GM23338 (cell line): ENCODE results near the gene SERGEF. TPM values are rescaled to one million over a fixed set of nuclear protein-coding genes. Genes with fewer than 3 reads are reported as not detected.

Source experiments
- ATAC-seq: fragments of 200-7000 bp; cut with Tn5 transposase; 3 replicates; pipeline ENCODE4 v1.9.1; 2020
- DNase-seq: peaks from one replicate; pipeline ENCODE4 v3.0.0-alpha.2; 2015; ENCODE audit warnings: low spot score
- H2AFZ ChIP-seq: fragments of 200-600 bp; sonication (generic); 2 replicates; pipeline ENCODE4 v1.8.0; 2016; ENCODE audit warnings: antibody characterized with exemption, mild to moderate bottlenecking, moderate library complexity
- H3F3A ChIP-seq: fragments of 200-600 bp; sonication (generic); replicated peaks from 2 replicates; pipeline ENCODE4 v1.8.0; 2017; ENCODE audit warnings: antibody characterized with exemption, mixed run types, low read depth
- H3K27ac ChIP-seq: fragments of 200-600 bp; sonication (generic); 2 replicates; pipeline ENCODE4 v1.6.1; 2016; ENCODE audit warnings: low read depth
- H3K27me3 ChIP-seq: fragments of 200-600 bp; sonication (generic); 2 replicates; pipeline ENCODE4 v1.8.0; 2016; ENCODE audit warnings: mild to moderate bottlenecking, mixed run types, moderate library complexity; ENCODE audit not compliant: insufficient read depth
- H3K36me3 ChIP-seq: fragments of 200-600 bp; sonication (generic); 2 replicates; pipeline ENCODE4 v1.8.0; 2016; ENCODE audit warnings: mild to moderate bottlenecking; ENCODE audit not compliant: insufficient read depth
- H3K4me1 ChIP-seq: fragments of 200-600 bp; sonication (generic); 2 replicates; pipeline ENCODE4 v1.8.0; 2016; ENCODE audit warnings: mild to moderate bottlenecking, moderate library complexity; ENCODE audit not compliant: insufficient read depth
- H3K4me2 ChIP-seq: fragments of 200-600 bp; sonication (generic); 2 replicates; pipeline ENCODE4 v1.7.1; 2017; ENCODE audit warnings: mixed run types
- H3K4me3 ChIP-seq: fragments of 200-600 bp; sonication (generic); 2 replicates; pipeline ENCODE4 v1.6.1; 2016; ENCODE audit warnings: mixed run types
- H3K79me2 ChIP-seq: fragments of 200-600 bp; sonication (generic); replicated peaks from 2 replicates; pipeline ENCODE4 v1.8.0; 2017; ENCODE audit warnings: mild to moderate bottlenecking; ENCODE audit not compliant: insufficient read depth
- H3K9me2 ChIP-seq: fragments of 200-600 bp; sonication (generic); 2 replicates; pipeline ENCODE4 v1.8.0; 2017; ENCODE audit not compliant: insufficient read depth
- H4K20me1 ChIP-seq: fragments of 200-600 bp; sonication (generic); replicated peaks from 2 replicates; pipeline ENCODE4 v1.8.0; 2017; ENCODE audit warnings: mild to moderate bottlenecking; ENCODE audit not compliant: insufficient read depth
- H3K27ac Mint-ChIP-seq: 2 replicates; pipeline ENCODE4 v1.8.0; 2020; ENCODE audit warnings: inconsistent platforms, mild to moderate bottlenecking, moderate library complexity, mixed read lengths
- H3K27me3 Mint-ChIP-seq: 3 replicates; pipeline ENCODE4 v1.8.0; 2022; ENCODE audit warnings: low read depth, mild to moderate bottlenecking, moderate library complexity, mixed read lengths, inconsistent platforms; ENCODE audit not compliant: insufficient read depth, poor library complexity
- H3K36me3 Mint-ChIP-seq: 3 replicates; pipeline ENCODE4 v1.8.0; 2021; ENCODE audit warnings: low read depth, mild to moderate bottlenecking, inconsistent platforms, moderate library complexity, mixed read lengths
- H3K4me1 Mint-ChIP-seq: 3 replicates; pipeline ENCODE4 v1.8.0; 2020; ENCODE audit warnings: mild to moderate bottlenecking, inconsistent platforms, mixed read lengths
- H3K4me3 Mint-ChIP-seq: 3 replicates; pipeline ENCODE4 v1.8.0; 2021; ENCODE audit warnings: moderate library complexity, mild to moderate bottlenecking, inconsistent platforms, mixed read lengths
- H3K9me3 Mint-ChIP-seq: 3 replicates; pipeline ENCODE4 v1.8.0; 2020; ENCODE audit warnings: moderate library complexity, mild to moderate bottlenecking, inconsistent platforms, mixed read lengths
- CREB1 ChIP-seq: fragments of 250-450 bp; sonication (Bioruptor Pico); IDR thresholded peaks from 2 replicates; pipeline ENCODE4 v1.5.0; 2020; ENCODE audit warnings: low read depth, mild to moderate bottlenecking, moderate library complexity
- ETS1 ChIP-seq: IDR thresholded peaks from 2 replicates; pipeline ENCODE4 v1.6.1; 2016; ENCODE audit warnings: antibody characterized with exemption
- EZH2 ChIP-seq: fragments of 200-600 bp; sonication (generic); IDR thresholded peaks from one replicate; pipeline ENCODE4 v1.8.0; 2017; ENCODE audit warnings: antibody characterized with exemption, mild to moderate bottlenecking, low read depth; ENCODE audit not compliant: unreplicated experiment
- EZH2phosphoT487 ChIP-seq: fragments of 200-600 bp; sonication (generic); IDR thresholded peaks from one replicate; pipeline ENCODE4 v1.8.1; 2018; ENCODE audit warnings: antibody characterized with exemption; ENCODE audit not compliant: unreplicated experiment
- JUNB ChIP-seq: IDR thresholded peaks from one replicate; pipeline ENCODE4 v1.6.1; 2016; ENCODE audit warnings: antibody characterized with exemption; ENCODE audit not compliant: unreplicated experiment
- STAT1 ChIP-seq: IDR thresholded peaks from one replicate; pipeline ENCODE4 v1.6.1; 2016; ENCODE audit warnings: antibody characterized with exemption; ENCODE audit not compliant: unreplicated experiment
- ZNF114 ChIP-seq: fragments of 250-450 bp; sonication (Bioruptor Pico); IDR thresholded peaks from 2 replicates; pipeline ENCODE4 v1.5.0; 2020; ENCODE audit warnings: mild to moderate bottlenecking, moderate library complexity
- ZNF462 ChIP-seq: fragments of 250-450 bp; sonication (Bioruptor Pico); IDR thresholded peaks from 2 replicates; pipeline ENCODE4 v1.5.0; 2020; ENCODE audit warnings: mild to moderate bottlenecking, moderate library complexity
- polyA plus RNA-seq: library from polyadenylated mRNA; unstranded; fragments of >200 nt; fragmentation: Nextera tagmentation; extraction: Ambion mirVana; gene quantifications from 2 replicates; pipeline ENCODE4 v1.2.1, GENCODE V29; 2016
- total RNA-seq: library from RNA; depleted of rRNA; stranded (reverse); fragments of >200 nt; shearing (Covaris generic); gene quantifications from 2 replicates; pipeline ENCODE4 v1.2.3, GENCODE V29; 2014

SERGEF gene
- total and polyA plus RNA-seq, 2 experiments from 2014 or later = 24.2 to 27.9 TPM

- no peak overlapping the region for H2AFZ ChIP-seq
- H3K9me2 ChIP-seq = 0 out of 2 replicates have a peak, but pooled peaks cover 5% of the 10 kb centered on the region
- no peaks in the 10 kb centered on the region for H3K36me3 ChIP-seq
- Mint-ChIP-seq H3K27me3 (peaks cover 10% of the 10 kb centered on the region), H3K36me3 (peaks cover 5% of the 10 kb centered on the region; the same call in 1 of the 3 replicates), H3K27ac (no peak overlapping the region), H3K4me3 (no peak overlapping the region), H3K9me3 (peaks cover 5% of the 10 kb centered on the region; the same call in 1 of the 3 replicates), H3K4me1 (peaks cover 20% of the 10 kb centered on the region)
- no peaks in the 10 kb centered on the region for H3K27me3 ChIP-seq
- H3K4me2 ChIP-seq = no peak overlapping the region
- DNase-seq (no peak), ATAC-seq (no peak)
- no peaks in the 10 kb centered on the region for H3K79me2 ChIP-seq
- 0 out of 2 replicates have a peak, but pooled peaks cover 3% of the 10 kb centered on the region for H4K20me1 ChIP-seq
- H3K4me3 ChIP-seq = no peak overlapping the region
- H3K27ac ChIP-seq = no peak overlapping the region
- TF ChIP-seq CREB1 (CRISPR knock-in tag) (no peak), ETS1 (no peak)
- H3K4me1 ChIP-seq = peaks cover 10% of the 10 kb centered on the region
- H3F3A ChIP-seq = no peaks in the 10 kb centered on the region
Measured at GRCh38 chr11:17803754-17804334, 209.0 kb downstream of the SERGEF start.

GRCh38 chr11:17802491-17802890, 210.4 kb downstream of the SERGEF start:
- Histone ChIP-seq H3K4me3 (no peak overlapping the region), H4K20me1 (0 out of 2 replicates have a peak, but pooled peaks cover 3% of the 10 kb centered on the region), H3K36me3 (no peaks in the 10 kb centered on the region), H3K27ac (no peak overlapping the region), H3K27me3 (no peaks in the 10 kb centered on the region), H2AFZ (no peak overlapping the region), H3K4me1 (peaks cover 10% of the 10 kb centered on the region), H3K4me2 (no peak overlapping the region), H3K79me2 (no peaks in the 10 kb centered on the region), H3K9me2 (0 out of 2 replicates have a peak, but pooled peaks cover 5% of the 10 kb centered on the region), H3F3A (no peaks in the 10 kb centered on the region)
- no peak for ATAC-seq
- TF ChIP-seq ZNF114 (CRISPR knock-in tag) = no peak
- no peak for TF ChIP-seq STAT1
- no peak for TF ChIP-seq EZH2phosphoT487
- no peak for TF ChIP-seq CREB1 (CRISPR knock-in tag)
- TF ChIP-seq EZH2 = no peak
- Mint-ChIP-seq H3K27me3 (peaks cover 14% of the 10 kb centered on the region), H3K9me3 (peaks cover 5% of the 10 kb centered on the region; the same call in 1 of the 3 replicates), H3K27ac (no peak overlapping the region), H3K4me3 (no peak overlapping the region), H3K4me1 (peaks cover 20% of the 10 kb centered on the region), H3K36me3 (peaks cover 5% of the 10 kb centered on the region; the same call in 1 of the 3 replicates)
- DNase-seq = no peak

- Histone ChIP-seq H3K4me1 (peaks cover 10% of the 10 kb centered on the region), H3K36me3 (no peaks in the 10 kb centered on the region), H4K20me1 (0 out of 2 replicates have a peak, but pooled peaks cover 3% of the 10 kb centered on the region), H3K79me2 (no peaks in the 10 kb centered on the region), H3K27ac (no peak overlapping the region), H3K4me2 (no peak overlapping the region), H3K27me3 (no peaks in the 10 kb centered on the region), H3K4me3 (no peak overlapping the region), H3K9me2 (0 out of 2 replicates have a peak, but pooled peaks cover 5% of the 10 kb centered on the region), H2AFZ (no peak overlapping the region), H3F3A (no peaks in the 10 kb centered on the region)
- TF ChIP-seq JUNB = no peak
- peak; percentile 64; the same call in 1 of the 2 replicates for TF ChIP-seq ZNF462 (CRISPR knock-in tag)
- H3K4me3 Mint-ChIP-seq = peak overlapping the region; percentile 25; the same call in 2 of the 3 replicates
- peaks cover 5% of the 10 kb centered on the region; the same call in 1 of the 3 replicates for H3K9me3 Mint-ChIP-seq
- ATAC-seq (peak; percentile 96), DNase-seq (peak; percentile 89)
- H3K36me3 Mint-ChIP-seq = peaks cover 5% of the 10 kb centered on the region; the same call in 1 of the 3 replicates
- peaks cover 14% of the 10 kb centered on the region for H3K27me3 Mint-ChIP-seq
- peaks cover 20% of the 10 kb centered on the region for H3K4me1 Mint-ChIP-seq
- no peak overlapping the region for H3K27ac Mint-ChIP-seq
Measured at GRCh38 chr11:17801166-17801565, 211.7 kb downstream of the SERGEF start.
